Measurements from ENCODE around the gene FRMD4A.
"Not testable (repeated sequence)": the region's sequence is repeated elsewhere in the genome, so short reads cannot be mapped to it uniquely, and the experiment has no call there.

The FRMD4A gene

DNA sequence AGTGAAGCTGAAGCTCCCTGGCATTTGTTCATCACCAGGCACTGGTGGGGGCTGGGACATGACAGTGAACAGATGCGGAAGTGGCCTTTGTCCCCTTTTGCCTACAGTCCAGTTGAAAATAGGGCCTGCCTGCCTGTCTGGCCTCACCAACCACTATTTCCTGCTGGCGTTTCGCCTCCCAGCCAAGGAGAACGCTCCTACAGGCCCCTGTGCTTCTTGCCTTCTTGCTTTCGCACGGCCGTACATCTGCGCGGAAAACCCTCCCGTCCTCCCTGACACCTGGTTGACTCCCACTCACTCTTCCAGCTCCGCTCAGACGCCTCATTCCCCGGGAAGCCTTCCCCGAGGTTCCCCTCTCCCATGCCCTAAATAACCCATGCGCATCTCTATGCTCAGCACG is 426.7 kb downstream of the FRMD4A start:
- TF ChIP-seq, protein P1, sequence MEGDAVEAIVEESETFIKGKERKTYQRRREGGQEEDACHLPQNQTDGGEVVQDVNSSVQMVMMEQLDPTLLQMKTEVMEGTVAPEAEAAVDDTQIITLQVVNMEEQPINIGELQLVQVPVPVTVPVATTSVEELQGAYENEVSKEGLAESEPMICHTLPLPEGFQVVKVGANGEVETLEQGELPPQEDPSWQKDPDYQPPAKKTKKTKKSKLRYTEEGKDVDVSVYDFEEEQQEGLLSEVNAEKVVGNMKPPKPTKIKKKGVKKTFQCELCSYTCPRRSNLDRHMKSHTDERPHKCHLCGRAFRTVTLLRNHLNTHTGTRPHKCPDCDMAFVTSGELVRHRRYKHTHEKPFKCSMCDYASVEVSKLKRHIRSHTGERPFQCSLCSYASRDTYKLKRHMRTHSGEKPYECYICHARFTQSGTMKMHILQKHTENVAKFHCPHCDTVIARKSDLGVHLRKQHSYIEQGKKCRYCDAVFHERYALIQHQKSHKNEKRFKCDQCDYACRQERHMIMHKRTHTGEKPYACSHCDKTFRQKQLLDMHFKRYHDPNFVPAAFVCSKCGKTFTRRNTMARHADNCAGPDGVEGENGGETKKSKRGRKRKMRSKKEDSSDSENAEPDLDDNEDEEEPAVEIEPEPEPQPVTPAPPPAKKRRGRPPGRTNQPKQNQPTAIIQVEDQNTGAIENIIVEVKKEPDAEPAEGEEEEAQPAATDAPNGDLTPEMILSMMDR (IDR thresholded peaks at IDR 0.05) = no peak
- no peaks in the 10 kb centered on the region for H3K36me3 ChIP-seq
- peaks cover 18% of the 10 kb centered on the region for H3K27me3 ChIP-seq
- H3K27ac ChIP-seq = no peak overlapping the region
- no peaks in the 10 kb centered on the region for H3K9me3 ChIP-seq
- no peak overlapping the region for H3K4me3 ChIP-seq (ENCODE audit: low read depth in 1 of 2, low read length in 1 of 2)
- H3K4me1 ChIP-seq (ENCODE audit: control insufficient read depth in 1 of 2, insufficient read depth in 1 of 2, low read depth in 1 of 2, low read length in 1 of 2) = peaks cover 0 to 5% of the 10 kb centered on the region in 2 experiments

DNA sequence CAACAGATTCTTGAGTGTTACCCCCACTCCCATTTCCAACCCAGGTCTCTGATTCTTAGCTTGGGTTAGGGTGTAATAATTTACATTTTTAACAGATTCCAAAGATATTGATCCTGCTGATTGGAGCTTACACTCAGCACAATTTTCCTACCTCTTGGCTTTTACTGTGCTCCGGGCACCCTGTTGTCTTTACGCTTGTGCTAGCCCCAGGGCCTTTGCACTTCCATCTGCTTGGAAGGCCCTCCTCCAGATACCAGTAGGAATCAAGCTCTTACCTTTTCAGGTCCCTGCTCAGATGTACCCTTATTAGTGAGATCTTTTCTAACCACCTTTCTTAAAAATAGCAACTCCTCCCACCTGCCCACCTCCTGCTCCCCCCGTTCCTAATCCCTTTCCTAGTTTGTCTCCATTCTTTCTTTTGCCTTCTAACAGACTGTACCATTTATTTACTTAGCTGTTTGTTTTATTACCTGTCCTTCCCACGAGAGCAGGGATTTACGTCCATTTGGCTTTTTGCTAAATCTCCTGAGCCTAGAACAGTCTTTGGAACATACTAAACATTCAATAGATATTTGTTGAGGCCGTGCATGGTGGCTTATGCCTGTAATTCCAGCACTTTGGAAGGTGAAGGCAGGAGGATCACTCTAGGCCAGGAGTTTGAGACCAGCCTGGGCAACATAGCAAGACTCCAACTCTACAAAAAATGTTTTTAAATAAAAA is 427.7 kb downstream of the FRMD4A start:
- Histone ChIP-seq H3K9me3 (no peaks in the 10 kb centered on the region), H3K27ac (no peak overlapping the region), H3K27me3 (peaks cover 18% of the 10 kb centered on the region), H3K4me3 (ENCODE audit: low read depth in 1 of 2, low read length in 1 of 2) (no peak overlapping the region), H3K4me1 (ENCODE audit: control insufficient read depth in 1 of 2, insufficient read depth in 1 of 2, low read depth in 1 of 2, low read length in 1 of 2) (no peaks in the 10 kb centered on the region), H3K36me3 (no peaks in the 10 kb centered on the region)
- TF ChIP-seq, protein P1 (IDR thresholded peaks at IDR 0.05) = no peak

DNA sequence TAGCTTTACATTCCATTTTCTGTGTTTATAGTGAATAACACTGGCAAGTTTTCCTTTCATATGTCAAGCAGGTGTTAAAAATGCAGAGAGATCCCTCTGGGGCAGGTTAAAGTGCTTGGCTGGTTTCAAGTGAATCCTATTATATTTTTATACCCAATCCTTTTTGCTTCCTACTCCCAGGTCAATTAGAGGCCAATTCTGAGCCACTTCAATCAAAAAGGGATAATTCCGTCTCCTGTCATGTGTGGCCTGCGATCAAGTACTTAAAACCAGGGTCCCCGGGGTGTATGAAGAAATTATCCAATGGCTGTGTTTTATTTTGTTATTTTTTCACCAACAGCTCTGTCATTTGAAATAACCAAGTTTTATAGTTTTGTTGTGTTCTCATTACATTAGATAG is 430.8 kb downstream of the FRMD4A start:
- no peaks in the 10 kb centered on the region for H3K36me3 ChIP-seq
- TF ChIP-seq, protein P1 (IDR thresholded peaks at IDR 0.05) = no peak

DNA sequence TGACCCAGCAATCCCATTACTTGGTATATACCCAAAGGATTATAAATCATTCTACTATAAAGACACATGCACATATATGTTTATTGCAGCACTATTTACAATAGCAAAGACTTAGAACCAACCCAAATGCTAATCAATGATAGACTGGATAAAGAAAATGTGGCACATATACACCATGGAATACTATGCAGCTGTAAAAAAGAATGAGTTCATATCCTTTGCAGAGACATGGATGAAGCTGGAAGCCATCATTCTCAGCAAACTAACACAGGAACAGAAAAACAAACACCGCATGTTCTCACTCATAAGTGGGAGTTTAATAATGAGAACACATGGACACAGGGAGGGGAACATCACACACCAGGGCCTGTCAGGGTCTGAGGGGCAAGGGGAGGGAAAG is 434.6 kb downstream of the FRMD4A start:
- not testable (repeated sequence) for H3K36me3 ChIP-seq; H3K4me1 ChIP-seq (ENCODE audit: control insufficient read depth in 1 of 2, insufficient read depth in 1 of 2, low read depth in 1 of 2, low read length in 1 of 2); H3K27ac ChIP-seq; H3K9me3 ChIP-seq; H3K4me3 ChIP-seq (ENCODE audit: low read depth in 1 of 2, low read length in 1 of 2)
- H3K27me3 ChIP-seq = peaks cover 54% of the 10 kb centered on the region

More for the DNA sequence above, 430.8 kb downstream of the FRMD4A start:
- no peak overlapping the region for H3K4me3 ChIP-seq (ENCODE audit: low read depth in 1 of 2, low read length in 1 of 2)
- H3K9me3 ChIP-seq = no peaks in the 10 kb centered on the region
- H3K27me3 ChIP-seq = peaks cover 22% of the 10 kb centered on the region
- H3K27ac ChIP-seq = no peak overlapping the region
- H3K4me1 ChIP-seq (ENCODE audit: control insufficient read depth in 1 of 2, insufficient read depth in 1 of 2, low read depth in 1 of 2, low read length in 1 of 2) = no peaks in the 10 kb centered on the region

DNA sequence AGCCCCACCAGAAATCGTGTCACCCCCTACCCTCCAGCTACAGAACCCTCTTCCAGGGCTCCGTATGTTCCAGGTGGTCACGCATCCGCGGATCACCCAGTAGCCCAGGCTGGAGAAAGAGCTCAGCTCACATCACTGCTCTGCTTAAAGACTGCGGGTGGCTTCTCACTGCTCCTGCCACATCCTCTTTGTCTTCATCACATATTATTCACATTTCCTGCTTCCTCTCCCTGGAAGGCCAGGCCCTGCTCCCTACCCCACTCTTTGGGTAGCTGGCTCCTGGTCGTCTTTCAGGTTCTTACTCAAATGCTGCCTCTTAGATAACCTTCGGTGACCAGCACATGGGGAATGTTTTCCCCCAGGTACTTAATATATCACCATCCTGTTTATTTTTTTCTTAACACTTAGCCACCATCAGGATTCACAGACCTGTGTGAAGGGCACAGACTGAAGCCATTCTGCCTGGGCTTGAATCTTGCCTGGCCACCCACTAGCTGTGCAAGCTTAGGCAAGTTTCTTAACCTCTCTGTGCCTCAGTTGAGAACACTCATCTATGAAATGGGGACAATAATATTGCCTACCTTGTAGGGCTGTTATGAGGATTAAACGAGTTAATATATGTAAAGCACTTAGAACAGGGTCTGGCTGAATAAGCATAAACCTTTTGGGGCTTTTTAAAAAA is 436.2 kb downstream of the FRMD4A start:
- no peaks in the 10 kb centered on the region for H3K4me1 ChIP-seq (ENCODE audit: control insufficient read depth in 1 of 2, insufficient read depth in 1 of 2, low read depth in 1 of 2, low read length in 1 of 2)
- H3K27me3 ChIP-seq = peaks cover 63% of the 10 kb centered on the region
- TF ChIP-seq, protein P1 (IDR thresholded peaks at IDR 0.05) = no peak
- H3K36me3 ChIP-seq = no peaks in the 10 kb centered on the region
- no peak overlapping the region for H3K4me3 ChIP-seq (ENCODE audit: low read depth in 1 of 2, low read length in 1 of 2)
- H3K9me3 ChIP-seq = no peaks in the 10 kb centered on the region
- no peak overlapping the region for H3K27ac ChIP-seq

DNA sequence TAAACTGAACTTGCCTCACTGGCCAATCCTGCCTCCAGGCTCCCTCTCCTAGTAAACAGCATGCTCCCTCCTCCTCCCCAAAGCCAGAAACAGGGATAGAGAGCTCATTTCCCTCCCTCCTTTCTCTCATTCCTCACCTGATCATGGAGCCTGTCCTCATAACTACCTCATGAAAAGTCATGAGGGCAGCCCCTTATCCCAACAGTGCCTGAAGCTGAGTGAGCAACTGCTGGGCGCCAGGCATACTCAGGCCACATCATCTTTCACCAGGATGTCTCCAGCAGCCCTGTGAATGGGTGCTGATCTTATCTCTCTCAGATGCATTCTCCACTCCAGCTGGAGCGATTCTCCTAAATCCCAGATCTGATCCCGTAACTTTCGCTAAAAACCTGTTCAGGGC is 436.8 kb downstream of the FRMD4A start:
- Histone ChIP-seq H3K9me3 (no peaks in the 10 kb centered on the region), H3K36me3 (no peaks in the 10 kb centered on the region), H3K4me1 (ENCODE audit: control insufficient read depth in 1 of 2, insufficient read depth in 1 of 2, low read depth in 1 of 2, low read length in 1 of 2) (no peaks in the 10 kb centered on the region), H3K4me3 (ENCODE audit: low read depth in 1 of 2, low read length in 1 of 2) (no peak overlapping the region), H3K27me3 (peaks cover 69% of the 10 kb centered on the region), H3K27ac (no peak overlapping the region)
- TF ChIP-seq, protein P1 (IDR thresholded peaks at IDR 0.05) = no peak
